Fibroblast of lung (primary cell): ENCODE results near the gene OVCA2. TPM values are rescaled to one million over a fixed set of nuclear protein-coding genes. Genes with fewer than 3 reads are reported as not detected.

Source experiments
- DNase-seq, 2 donors: peaks; one replicate each; pipeline versions ENCODE4 v3.0.0 to v3.0.0-alpha.2; 2010; ENCODE audit warnings: low read depth in 2 of 2
- H2AFZ ChIP-seq: 2 replicates; pipeline ENCODE4 v1.5.1; 2012; ENCODE audit warnings: low read length, control low read depth, inconsistent platforms
- H3K27ac ChIP-seq: 2 replicates; pipeline ENCODE4 v1.5.1; 2011; ENCODE audit warnings: low read length, control low read depth; ENCODE audit not compliant: insufficient read depth
- H3K27me3 ChIP-seq: 2 replicates; pipeline ENCODE4 v1.5.1; 2011; ENCODE audit warnings: mild to moderate bottlenecking, low read length; ENCODE audit not compliant: control insufficient read depth, insufficient read depth
- H3K36me3 ChIP-seq: 2 replicates; pipeline ENCODE4 v1.5.1; 2011; ENCODE audit warnings: low read length; ENCODE audit not compliant: control insufficient read depth, insufficient read depth
- H3K4me1 ChIP-seq: 2 replicates; pipeline ENCODE4 v1.5.1; 2011; ENCODE audit warnings: low read length; ENCODE audit not compliant: control insufficient read depth, insufficient read depth; ENCODE audit errors: extremely low read depth
- H3K4me2 ChIP-seq: 2 replicates; pipeline ENCODE4 v1.5.1; 2011; ENCODE audit warnings: low read length, control low read depth; ENCODE audit not compliant: insufficient read depth; ENCODE audit errors: extremely low read depth
- H3K4me3 ChIP-seq, 4 experiments: fragments of 200-600 bp in 1 of 4; sonication (generic) in 1 of 4; replicated peaks in 1 of 4; 2 replicates each; pipeline ENCODE4 v1.5.1; 2011 to 2016; ENCODE audit warnings: low read length in 4 of 4, low read depth in 3 of 4, mild to moderate bottlenecking in 3 of 4, control low read depth in 2 of 4, inconsistent platforms in 1 of 4, mixed read lengths in 1 of 4; ENCODE audit not compliant: insufficient read depth in 1 of 4; ENCODE audit errors: control extremely low read depth in 1 of 4
- H3K79me2 ChIP-seq: 2 replicates; pipeline ENCODE4 v1.5.1; 2012; ENCODE audit warnings: mild to moderate bottlenecking, low read length, inconsistent platforms; ENCODE audit not compliant: control insufficient read depth, insufficient read depth
- H3K9ac ChIP-seq: 2 replicates; pipeline ENCODE4 v1.5.1; 2011; ENCODE audit warnings: mild to moderate bottlenecking, low read length, control low read depth; ENCODE audit not compliant: insufficient read depth
- H3K9me3 ChIP-seq: 2 replicates; pipeline ENCODE4 v1.5.1; 2012; ENCODE audit warnings: low read depth, low read length; ENCODE audit not compliant: control insufficient read depth, insufficient read depth
- H4K20me1 ChIP-seq: 2 replicates; pipeline ENCODE4 v1.5.1; 2011; ENCODE audit warnings: low read length; ENCODE audit not compliant: control insufficient read depth, insufficient read depth; ENCODE audit errors: extremely low read depth
- CTCF ChIP-seq, 2 donors: IDR thresholded peaks in 1 of 2; conservative IDR thresholded peaks in 1 of 2; 1 replicate in 1 of 2; 2 replicates in 1 of 2; pipeline ENCODE4 v1.5.1; 2011 to 2012; ENCODE audit warnings: low read length in 2 of 2, control low read depth in 1 of 2, inconsistent platforms in 1 of 2, low read depth in 1 of 2, mild to moderate bottlenecking in 1 of 2
- EZH2 ChIP-seq: IDR thresholded peaks from 2 replicates; pipeline ENCODE4 v1.5.1; 2012; ENCODE audit warnings: low read length, control low read depth, mild to moderate bottlenecking; ENCODE audit errors: missing control alignments
- polyA plus RNA-seq, 2 donors: library from polyadenylated mRNA; depleted of rRNA in 1 of 2; stranded (reverse) in 1 of 2; unstranded in 1 of 2; fragments of >200 nt; gene quantifications; 2 replicates each; pipeline ENCODE4 v1.2.1, GENCODE V29; 2011 to 2012; ENCODE audit warnings: missing spikeins in 1 of 2
- total RNA-seq: library from RNA; depleted of rRNA; stranded (reverse); fragments of >200 nt; gene quantifications from 2 replicates; pipeline ENCODE4 v1.2.1, GENCODE V29; 2014

Gene OVCA2
- total and polyA plus RNA-seq, 2 donors (not counting 1 experiment from before 2014, with no cell fraction given), result 27.9 to 40.6 TPM

- Histone ChIP-seq H2AFZ (no peak overlapping the region), H3K4me2 (no peak overlapping the region), H3K9me3 (no peaks in the 10 kb centered on the region), H3K79me2 (no peaks in the 10 kb centered on the region), H4K20me1 (no peaks in the 10 kb centered on the region), H3K4me3 (no peak overlapping the region), H3K36me3 (no peaks in the 10 kb centered on the region), H3K4me1 (no peaks in the 10 kb centered on the region), H3K27ac (no peak overlapping the region), H3K27me3 (peaks cover 40% of the 10 kb centered on the region), H3K9ac (no peak overlapping the region)
- DNase-seq, result no peak
- TF ChIP-seq CTCF (conservative IDR thresholded peaks at IDR 0.05 in 1 of 2, IDR thresholded peaks at IDR 0.05 in 1 of 2; ENCODE audit: low read depth in 1 of 2, low read length in 2 of 2) (no peak), EZH2 (no peak)
These were observed 22.9 kb upstream of the OVCA2 start for GRCh38 chr17:2018716-2019510.

- no peak overlapping the region for H3K9ac ChIP-seq
- H3K4me3 ChIP-seq, result no peak overlapping the region
- peaks cover 43% of the 10 kb centered on the region for H3K27me3 ChIP-seq
- H4K20me1 ChIP-seq, result no peaks in the 10 kb centered on the region
- no peaks in the 10 kb centered on the region for H3K9me3 ChIP-seq
- H2AFZ ChIP-seq, result no peak overlapping the region
- no peak overlapping the region for H3K27ac ChIP-seq
- no peak overlapping the region for H3K4me2 ChIP-seq
- H3K79me2 ChIP-seq, result no peaks in the 10 kb centered on the region
- no peak for DNase-seq
- no peaks in the 10 kb centered on the region for H3K4me1 ChIP-seq
- TF ChIP-seq CTCF (conservative IDR thresholded peaks at IDR 0.05 in 1 of 2, IDR thresholded peaks at IDR 0.05 in 1 of 2; ENCODE audit: low read depth in 1 of 2, low read length in 2 of 2), result no peak
- TF ChIP-seq EZH2, result no peak
- no peaks in the 10 kb centered on the region for H3K36me3 ChIP-seq
These were observed 22.1 kb upstream of the OVCA2 start for GRCh38 chr17:2019723-2020122.

- H3K27me3 ChIP-seq, result peaks cover 43% of the 10 kb centered on the region
- no peak for DNase-seq
These were observed 21.1 kb upstream of the OVCA2 start for GRCh38 chr17:2020721-2021120.

More at GRCh38 chr17:2020721-2021120, 21.1 kb upstream of the OVCA2 start:
- Histone ChIP-seq H3K79me2 (no peaks in the 10 kb centered on the region), H3K27ac (no peak overlapping the region), H2AFZ (no peak overlapping the region), H3K4me1 (peaks cover 4% of the 10 kb centered on the region), H3K36me3 (no peaks in the 10 kb centered on the region), H3K9ac (no peak overlapping the region), H3K4me3 (no peak overlapping the region), H3K4me2 (no peak overlapping the region), H3K9me3 (no peaks in the 10 kb centered on the region), H4K20me1 (no peaks in the 10 kb centered on the region)
- TF ChIP-seq EZH2 (no peak), CTCF (conservative IDR thresholded peaks at IDR 0.05 in 1 of 2, IDR thresholded peaks at IDR 0.05 in 1 of 2; ENCODE audit: low read depth in 1 of 2, low read length in 2 of 2) (no peak)
